SHP77 treated with DMSO at 0.1 percent for 48 hours (cell line): ENCODE data around the gene ELF2.
"Not testable (repeated sequence)": the region's sequence is repeated elsewhere in the genome, so short reads cannot be mapped to it uniquely, and the experiment has no call there.

Experiments used
- DNase-seq: peaks from one replicate; lab custom pipeline; 2025; lab: John Stamatoyannopoulos, UW

Gene ELF2

GRCh38 chr4:139177049-139177868, at the start of gene ELF2:
Gene ELF2, minus strand, starts transcription at chr4:139177218. Its CDS starts 39,517 bp downstream, at chr4:139137701.
- no peak for DNase-seq

GRCh38 chr4:139223682-139224317, 46.8 kb upstream of the ELF2 start:
- DNase-seq, result no peak

- no peak for DNase-seq
Measured at GRCh38 chr4:139222215-139222614, 45.2 kb upstream of the ELF2 start.

GRCh38 chr4:139221687-139222086, 44.7 kb upstream of the ELF2 start:
- DNase-seq, result no peak

GRCh38 chr4:139219450-139220055, 42.5 kb upstream of the ELF2 start:
- no peak for DNase-seq

- no peak for DNase-seq
Measured at GRCh38 chr4:139214039-139214534, 37.1 kb upstream of the ELF2 start.

GRCh38 chr4:139213633-139214032, 36.6 kb upstream of the ELF2 start:
- DNase-seq, result not testable (repeated sequence)

GRCh38 chr4:139212900-139213299, 35.9 kb upstream of the ELF2 start:
- no peak for DNase-seq

GRCh38 chr4:139210486-139210885, 33.5 kb upstream of the ELF2 start:
- no peak for DNase-seq

GRCh38 chr4:139209470-139210063, 32.5 kb upstream of the ELF2 start:
- no peak for DNase-seq

GRCh38 chr4:139208404-139208945, 31.5 kb upstream of the ELF2 start:
- peak; percentile 25 for DNase-seq

- DNase-seq, result peak; percentile 23
Measured at GRCh38 chr4:139207873-139208403, 30.9 kb upstream of the ELF2 start.

GRCh38 chr4:139207247-139207646, 30.2 kb upstream of the ELF2 start:
- no peak for DNase-seq

GRCh38 chr4:139202991-139203390, 26.0 kb upstream of the ELF2 start:
- no peak for DNase-seq

GRCh38 chr4:139200506-139200905, 23.5 kb upstream of the ELF2 start:
- no peak for DNase-seq

- DNase-seq, result no peak
Measured at GRCh38 chr4:139200102-139200501, 23.1 kb upstream of the ELF2 start.

GRCh38 chr4:139197214-139197613, 20.2 kb upstream of the ELF2 start:
- DNase-seq, result not testable (repeated sequence)

GRCh38 chr4:139196462-139196861, 19.4 kb upstream of the ELF2 start:
- DNase-seq, result no peak

GRCh38 chr4:139191373-139191772, 14.4 kb upstream of the ELF2 start:
- DNase-seq, result no peak

GRCh38 chr4:139189972-139190371, 13.0 kb upstream of the ELF2 start:
- no peak for DNase-seq

- DNase-seq, result no peak
Measured at GRCh38 chr4:139189417-139189749, 12.4 kb upstream of the ELF2 start.
